OCI-LY7 (cell line): ENCODE results near the gene MACROD2. TPM values are rescaled to one million over a fixed set of nuclear protein-coding genes. Genes with fewer than 3 reads are reported as not detected.

Experiments used
- BruUV-seq: library from RNA; stranded (reverse); fragments of 400-500 nt; replicated peaks from 2 replicates; lab custom pipeline; 2021; lab: Mats Ljungman, UMichigan
- CTCF ChIA-PET: fragments of 300-600 bp; sonication (Branson Sonifier 250); formaldehyde crosslinking; loops from one replicate; lab custom pipeline; 2022; ENCODE audit warnings: antibody characterized with exemption; ENCODE audit not compliant: unreplicated experiment; lab: Charles Lee
- POLR2A ChIA-PET: fragments of 300-600 bp; sonication (Branson Sonifier 250); formaldehyde crosslinking; loops from one replicate; lab custom pipeline; 2022; ENCODE audit warnings: antibody characterized with exemption; lab: Charles Lee
- DNase-seq: peaks from one replicate; pipeline ENCODE4 v3.0.0-alpha.2; 2015; ENCODE audit warnings: low spot score
- H2AFZ ChIP-seq: fragments of 200-600 bp; sonication (generic), shearing (Covaris generic); 2 replicates; pipeline ENCODE4 v1.6.1; 2014; ENCODE audit warnings: mild to moderate bottlenecking, antibody characterized with exemption, low read length, moderate library complexity
- H3K27ac ChIP-seq: fragments of 200-600 bp; sonication (generic); 2 replicates; pipeline ENCODE4 v1.5.1; 2014; ENCODE audit warnings: mixed run types, low read depth, mild to moderate bottlenecking, moderate library complexity, low read length, inconsistent platforms; ENCODE audit not compliant: poor library complexity, severe bottlenecking
- H3K36me3 ChIP-seq: fragments of 200-600 bp; sonication (generic); 2 replicates; pipeline ENCODE4 v1.6.1; 2014; ENCODE audit warnings: mild to moderate bottlenecking, antibody characterized with exemption, low read length, moderate library complexity, mixed read lengths; ENCODE audit not compliant: insufficient read depth
- H3K4me1 ChIP-seq: fragments of 200-600 bp; sonication (generic); 2 replicates; pipeline ENCODE4 v1.5.1; 2014; ENCODE audit warnings: mild to moderate bottlenecking, low read length; ENCODE audit not compliant: insufficient read depth, poor library complexity, severe bottlenecking
- H3K4me2 ChIP-seq: fragments of 200-600 bp; sonication (generic); 2 replicates; pipeline ENCODE4 v1.6.1; 2014; ENCODE audit warnings: mild to moderate bottlenecking, low read length
- H3K4me3 ChIP-seq: fragments of 200-600 bp; sonication (generic); 2 replicates; pipeline ENCODE4 v1.5.1; 2014; ENCODE audit warnings: mild to moderate bottlenecking, low read depth, low read length; ENCODE audit not compliant: poor library complexity, severe bottlenecking
- H3K79me2 ChIP-seq: fragments of 200-600 bp; sonication (generic); 2 replicates; pipeline ENCODE4 v1.6.1; 2016; ENCODE audit warnings: low read depth, mild to moderate bottlenecking, low read length, moderate library complexity, mixed read lengths; ENCODE audit not compliant: insufficient read depth
- H3K9me2 ChIP-seq: fragments of 200-600 bp; sonication (generic); 2 replicates; pipeline ENCODE4 v1.6.1; 2016; ENCODE audit warnings: mild to moderate bottlenecking, low read length, mixed read lengths; ENCODE audit not compliant: insufficient read depth
- H3K9me3 ChIP-seq: fragments of 200-600 bp; sonication (generic); 2 replicates; pipeline ENCODE4 v1.6.1; 2014; ENCODE audit warnings: mild to moderate bottlenecking, mixed run types, low read length, mixed read lengths
- H4K20me1 ChIP-seq: fragments of 200-600 bp; sonication (generic); 2 replicates; pipeline ENCODE4 v1.6.1; 2014; ENCODE audit warnings: mild to moderate bottlenecking, antibody characterized with exemption, low read length, moderate library complexity, mixed read lengths; ENCODE audit not compliant: insufficient read depth
- EZH2phosphoT487 ChIP-seq: fragments of 200-600 bp; sonication (generic); IDR thresholded peaks from 2 replicates; pipeline ENCODE4 v1.6.1; 2018; ENCODE audit warnings: low read depth, borderline replicate concordance, mild to moderate bottlenecking, mixed run types, antibody characterized with exemption, low read length, moderate library complexity, mixed read lengths
- intact Hi-C: fragments of 100-400 bp; cut with micrococcal nuclease; formaldehyde crosslinking; loops from one replicate; pipeline ENCODE4 v1.10.0; 2022; ENCODE audit not compliant: unreplicated experiment
- total RNA-seq, 2 experiments: library from RNA; depleted of rRNA in 1 of 2; stranded (reverse); fragments of >200 nt in 1 of 2; shearing (Covaris generic) in 1 of 2; gene quantifications; 2 replicates each; pipeline ENCODE4 v1.2.3, GENCODE V29; 2014 to 2022
- TF ChIP-seq, protein P1 (sequence below): fragments of 200-600 bp; sonication (generic); conservative IDR thresholded peaks from 2 replicates; pipeline ENCODE4 v1.5.1; 2014; ENCODE audit warnings: mild to moderate bottlenecking, antibody characterized with exemption, low read length, moderate library complexity, mixed read lengths

Gene MACROD2
- total RNA-seq, 2 experiments from 2014 or later, result 0.09 to 4.5 TPM

DNA sequence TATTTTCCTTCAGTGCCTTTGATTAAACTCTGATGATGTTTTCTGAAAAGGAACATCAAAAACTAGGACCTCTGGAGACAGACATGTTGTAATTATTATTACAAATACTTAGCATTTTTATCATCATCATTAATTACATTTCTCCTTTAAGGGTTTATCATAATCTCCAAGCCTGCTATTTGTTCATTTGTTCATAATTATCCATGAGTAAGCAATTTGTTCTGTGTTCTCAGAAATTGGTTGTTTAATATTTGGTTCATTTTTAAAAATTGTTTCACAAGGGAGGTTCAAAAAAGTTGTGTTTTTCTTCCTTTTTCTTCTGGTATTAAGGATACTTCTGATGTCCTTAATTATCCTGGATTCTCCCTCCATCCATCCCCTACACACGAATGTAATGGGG, 1192.3 kb downstream of the MACROD2 start:
- no peak overlapping the region for H3K4me2 ChIP-seq
- DNase-seq, result no peak
- BruUV-seq, result no TSS peak
- H3K4me3 ChIP-seq, result no peak overlapping the region
- no peak overlapping the region for H2AFZ ChIP-seq
- intact Hi-C loops, result no loop called here
- POLR2A ChIA-PET, result no interaction called here
- no peaks in the 10 kb centered on the region for H3K9me3 ChIP-seq
- H3K27ac ChIP-seq, result no peak overlapping the region
- H3K79me2 ChIP-seq, result no peaks in the 10 kb centered on the region
- CTCF ChIA-PET, result no interaction called here
- TF ChIP-seq EZH2phosphoT487, result no peak
- TF ChIP-seq, protein P1, sequence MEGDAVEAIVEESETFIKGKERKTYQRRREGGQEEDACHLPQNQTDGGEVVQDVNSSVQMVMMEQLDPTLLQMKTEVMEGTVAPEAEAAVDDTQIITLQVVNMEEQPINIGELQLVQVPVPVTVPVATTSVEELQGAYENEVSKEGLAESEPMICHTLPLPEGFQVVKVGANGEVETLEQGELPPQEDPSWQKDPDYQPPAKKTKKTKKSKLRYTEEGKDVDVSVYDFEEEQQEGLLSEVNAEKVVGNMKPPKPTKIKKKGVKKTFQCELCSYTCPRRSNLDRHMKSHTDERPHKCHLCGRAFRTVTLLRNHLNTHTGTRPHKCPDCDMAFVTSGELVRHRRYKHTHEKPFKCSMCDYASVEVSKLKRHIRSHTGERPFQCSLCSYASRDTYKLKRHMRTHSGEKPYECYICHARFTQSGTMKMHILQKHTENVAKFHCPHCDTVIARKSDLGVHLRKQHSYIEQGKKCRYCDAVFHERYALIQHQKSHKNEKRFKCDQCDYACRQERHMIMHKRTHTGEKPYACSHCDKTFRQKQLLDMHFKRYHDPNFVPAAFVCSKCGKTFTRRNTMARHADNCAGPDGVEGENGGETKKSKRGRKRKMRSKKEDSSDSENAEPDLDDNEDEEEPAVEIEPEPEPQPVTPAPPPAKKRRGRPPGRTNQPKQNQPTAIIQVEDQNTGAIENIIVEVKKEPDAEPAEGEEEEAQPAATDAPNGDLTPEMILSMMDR, result no peak
- H3K9me2 ChIP-seq, result no peaks in the 10 kb centered on the region
- no peaks in the 10 kb centered on the region for H4K20me1 ChIP-seq
- H3K4me1 ChIP-seq, result no peaks in the 10 kb centered on the region
- H3K36me3 ChIP-seq, result no peaks in the 10 kb centered on the region

DNA sequence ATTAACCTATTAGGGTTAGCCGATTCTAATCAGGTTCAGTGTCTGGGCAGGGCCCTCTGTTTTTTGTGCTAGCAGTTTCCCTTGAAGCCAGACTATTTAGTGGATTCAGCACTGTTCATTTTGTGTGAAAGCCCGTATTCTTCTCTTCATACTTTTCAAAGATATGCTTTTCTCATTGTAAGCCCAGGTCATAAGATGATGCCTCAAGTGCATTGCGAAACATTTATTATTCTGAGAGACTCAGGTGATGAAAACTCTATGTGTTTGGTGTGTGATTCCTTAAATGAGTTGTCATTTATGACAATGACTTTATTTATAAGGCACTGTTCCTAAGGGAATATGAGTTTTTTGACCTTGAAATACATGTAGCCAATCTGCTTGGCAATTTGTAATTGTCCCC, 1193.1 kb downstream of the MACROD2 start:
- H3K4me2 ChIP-seq, result no peak overlapping the region
- no peak overlapping the region for H2AFZ ChIP-seq
- H3K79me2 ChIP-seq, result no peaks in the 10 kb centered on the region
- BruUV-seq, result no TSS peak
- intact Hi-C loops, result no loop called here
- no peak overlapping the region for H3K4me3 ChIP-seq
- no peaks in the 10 kb centered on the region for H3K9me3 ChIP-seq
- POLR2A ChIA-PET, result no interaction called here
- no peak for DNase-seq
- no peaks in the 10 kb centered on the region for H4K20me1 ChIP-seq
- H3K27ac ChIP-seq, result no peak overlapping the region
- CTCF ChIA-PET, result no interaction called here
- H3K4me1 ChIP-seq, result no peaks in the 10 kb centered on the region
- TF ChIP-seq, protein P1, result no peak
- TF ChIP-seq EZH2phosphoT487, result no peak
- H3K9me2 ChIP-seq, result no peaks in the 10 kb centered on the region
- H3K36me3 ChIP-seq, result no peaks in the 10 kb centered on the region

DNA sequence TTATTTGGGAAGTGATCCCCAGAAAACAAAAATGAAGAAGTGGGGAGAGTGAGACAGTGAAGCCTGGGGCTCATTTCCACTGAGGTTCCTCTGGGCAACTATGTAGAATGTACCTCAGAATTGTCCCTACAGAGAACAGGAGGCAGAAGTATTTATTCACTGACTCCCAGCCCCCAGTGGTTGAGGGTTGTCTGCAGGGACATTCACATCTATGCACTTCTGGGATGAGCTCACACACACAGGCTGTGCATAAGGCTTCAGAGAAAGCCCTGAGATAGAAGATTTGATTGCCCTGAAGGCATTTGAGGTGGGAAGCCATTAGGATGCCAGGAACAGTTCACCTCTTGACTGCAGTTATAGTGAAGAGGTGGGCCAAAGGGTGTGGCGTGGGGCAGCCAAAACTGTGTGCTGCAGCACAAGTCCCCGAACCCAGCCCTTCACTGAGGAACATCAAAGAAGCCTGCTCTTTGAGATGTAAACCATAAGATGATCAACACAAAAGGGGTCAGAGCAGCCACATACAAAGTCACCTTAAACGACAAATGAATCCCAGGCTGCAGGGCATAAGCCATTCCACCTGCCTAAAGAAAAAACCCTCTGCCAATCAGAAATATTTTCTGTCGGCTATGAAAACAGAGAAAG, 1195.9 kb downstream of the MACROD2 start:
- H3K4me2 ChIP-seq, result no peak overlapping the region
- no peak overlapping the region for H3K27ac ChIP-seq
- no peaks in the 10 kb centered on the region for H3K9me2 ChIP-seq
- BruUV-seq, result no TSS peak
- POLR2A ChIA-PET, result no interaction called here
- DNase-seq, result no peak
- intact Hi-C loops, result no loop called here
- no peaks in the 10 kb centered on the region for H3K4me1 ChIP-seq
- no peaks in the 10 kb centered on the region for H3K9me3 ChIP-seq
- CTCF ChIA-PET, result no interaction called here
- H3K79me2 ChIP-seq, result no peaks in the 10 kb centered on the region
- H3K4me3 ChIP-seq, result no peak overlapping the region
- TF ChIP-seq, protein P1, result no peak
- TF ChIP-seq EZH2phosphoT487, result no peak
- H3K36me3 ChIP-seq, result no peaks in the 10 kb centered on the region
- H2AFZ ChIP-seq, result no peak overlapping the region
- no peaks in the 10 kb centered on the region for H4K20me1 ChIP-seq
